ENCODE data around the gene MDN1. TPM values are rescaled to one million over a fixed set of nuclear protein-coding genes. Genes with fewer than 3 reads are reported as not detected.

The MDN1 gene
- total and polyA plus RNA-seq, 2 donors (not counting 1 experiment from before 2014, with no cell fraction given) = 16.5 to 59.5 TPM

- peaks cover 61% of the 10 kb centered on the region for H3K79me2 ChIP-seq (ENCODE audit: control insufficient read depth, insufficient read depth, low read length)
- H3K36me3 ChIP-seq (replicated peaks in 1 of 2; ENCODE audit: control extremely low read depth in 1 of 2, control insufficient read depth in 1 of 2, extremely low read depth in 1 of 2, insufficient read depth in 2 of 2, low read length in 1 of 2) = peaks cover 0 to 3% of the 10 kb centered on the region in 2 experiments
- POLR2A ChIA-PET = interaction anchor here (0.6 kb wide), 1 partner anchor 16 kb away, joined by 6 read pairs; no protein-coding TSS in a partner anchor
- Mint-ChIP-seq H3K9me3 (ENCODE audit: insufficient read depth) (no peaks in the 10 kb centered on the region), H3K4me3 (no peak overlapping the region), H3K4me1 (peaks cover 26% of the 10 kb centered on the region), H3K27me3 (no peaks in the 10 kb centered on the region), H3K27ac (peak overlapping the region; percentile 1)
- no peak overlapping the region for H3K9ac ChIP-seq (ENCODE audit: low read length)
- H3K4me2 ChIP-seq (replicated peaks; ENCODE audit: low read depth, low read length, poor library complexity, severe bottlenecking) = no peak overlapping the region
- H3K4me1 ChIP-seq (ENCODE audit: control insufficient read depth in 2 of 2, insufficient read depth in 2 of 2, low read length in 2 of 2) = no peaks in the 10 kb centered on the region
- no peaks in the 10 kb centered on the region for H3K9me3 ChIP-seq (ENCODE audit: control extremely low read depth in 1 of 3, control insufficient read depth in 2 of 3, insufficient read depth in 1 of 3, low read length in 2 of 3)
- no peak overlapping the region for H3K27ac ChIP-seq (ENCODE audit: low read length in 2 of 2)
- H3K27me3 ChIP-seq (replicated peaks in 1 of 4; ENCODE audit: control extremely low read depth in 1 of 4, control insufficient read depth in 3 of 4, insufficient read depth in 4 of 4, low read length in 3 of 4) = no peaks in the 10 kb centered on the region
- ATAC-seq (ENCODE audit: low read depth) = no peak
- no peak overlapping the region for H2AFZ ChIP-seq (ENCODE audit: insufficient read depth, low read depth, low read length, poor library complexity, severe bottlenecking)
- H4K20me1 ChIP-seq (ENCODE audit: control insufficient read depth, insufficient read depth, low read length, poor library complexity, severe bottlenecking) = peaks cover 4% of the 10 kb centered on the region
- intact Hi-C loops (cut with micrococcal nuclease) = no loop called here
- H3K4me3 ChIP-seq (ENCODE audit: control extremely low read depth in 1 of 5, extremely low read depth in 1 of 5, insufficient read depth in 1 of 5, low read depth in 2 of 5, low read length in 4 of 5) = no peak overlapping the region
- CTCF ChIA-PET = no interaction called here
- 100% methylated on average over 1 of the region's 3 CpGs for WGBS (ENCODE audit: insufficient coverage)
- no peak for DNase-seq
- no peak for TF ChIP-seq CTCF (IDR thresholded peaks at IDR 0.05)
- TF ChIP-seq EZH2 (IDR thresholded peaks at IDR 0.05; ENCODE audit: borderline replicate concordance, insufficient read depth, low read depth, low read length, poor library complexity, severe bottlenecking) = no peak
Measured at GRCh38 chr6:89843070-89843469, 23.5 kb upstream of the MDN1 start.

- H3K9ac ChIP-seq (ENCODE audit: low read length) = no peak overlapping the region
- Mint-ChIP-seq H3K9me3 (ENCODE audit: insufficient read depth) (no peaks in the 10 kb centered on the region), H3K4me3 (no peak overlapping the region), H3K4me1 (peaks cover 32% of the 10 kb centered on the region), H3K27me3 (no peaks in the 10 kb centered on the region), H3K27ac (no peak overlapping the region)
- intact Hi-C loops (cut with micrococcal nuclease) = no loop called here
- no peaks in the 10 kb centered on the region for H3K27me3 ChIP-seq (replicated peaks in 1 of 4; ENCODE audit: control extremely low read depth in 1 of 4, control insufficient read depth in 3 of 4, insufficient read depth in 4 of 4, low read length in 3 of 4)
- H3K4me2 ChIP-seq (replicated peaks; ENCODE audit: low read depth, low read length, poor library complexity, severe bottlenecking) = no peak overlapping the region
- no CpG with 5 or more reads among the region's 2 CpGs for WGBS (ENCODE audit: insufficient coverage)
- no peak overlapping the region for H3K4me3 ChIP-seq (ENCODE audit: control extremely low read depth in 1 of 5, extremely low read depth in 1 of 5, insufficient read depth in 1 of 5, low read depth in 2 of 5, low read length in 4 of 5)
- no peak for ATAC-seq (ENCODE audit: low read depth)
- H3K9me3 ChIP-seq (ENCODE audit: control extremely low read depth in 1 of 3, control insufficient read depth in 2 of 3, insufficient read depth in 1 of 3, low read length in 2 of 3) = no peaks in the 10 kb centered on the region
- no peak overlapping the region for H2AFZ ChIP-seq (ENCODE audit: insufficient read depth, low read depth, low read length, poor library complexity, severe bottlenecking)
- ChIA-PET POLR2A (interaction anchor here (0.5 to 0.7 kb wide), 3 partner anchors 14 to 429 kb away, joined by 3 to 8 read pairs (median 4); no protein-coding TSS in a partner anchor), CTCF (interaction anchor here (0.6 to 1.1 kb wide), 2 partner anchors 13 to 149 kb away, joined by 3 read pairs; partner anchors contain the start of gene CASP8AP2)
- no peak overlapping the region for H3K27ac ChIP-seq (ENCODE audit: low read length in 2 of 2)
- no peaks in the 10 kb centered on the region for H3K36me3 ChIP-seq (replicated peaks in 1 of 2; ENCODE audit: control extremely low read depth in 1 of 2, control insufficient read depth in 1 of 2, extremely low read depth in 1 of 2, insufficient read depth in 2 of 2, low read length in 1 of 2)
- DNase-seq = no peak
- TF ChIP-seq EZH2 (IDR thresholded peaks at IDR 0.05; ENCODE audit: borderline replicate concordance, insufficient read depth, low read depth, low read length, poor library complexity, severe bottlenecking) (no peak), CTCF (IDR thresholded peaks at IDR 0.05) (no peak)
- H3K79me2 ChIP-seq (ENCODE audit: control insufficient read depth, insufficient read depth, low read length) = peaks cover 70% of the 10 kb centered on the region
- peaks cover 4% of the 10 kb centered on the region for H4K20me1 ChIP-seq (ENCODE audit: control insufficient read depth, insufficient read depth, low read length, poor library complexity, severe bottlenecking)
- peaks cover 0 to 6% of the 10 kb centered on the region in 2 donors for H3K4me1 ChIP-seq (ENCODE audit: control insufficient read depth in 2 of 2, insufficient read depth in 2 of 2, low read length in 2 of 2)
Measured at GRCh38 chr6:89842228-89842627, 22.6 kb upstream of the MDN1 start.
